HepG2 (cell line): Measurements from ENCODE around the gene ELP1.

ENCODE experiments used
- ARID4A ChIP-seq: sonication (generic); formaldehyde crosslinking; IDR thresholded peaks from 2 replicates; pipeline ENCODE4 v1.5.0; 2020; ENCODE audit warnings: mild to moderate bottlenecking, missing genetic modification reagents, borderline replicate concordance
- ATF1 ChIP-seq: IDR thresholded peaks from 2 replicates; pipeline ENCODE4 v1.6.1; 2016; ENCODE audit warnings: mild to moderate bottlenecking, control low read depth

- TF ChIP-seq ARID4A (no peak), ATF1 (no peak)
These were observed 74.3 kb downstream of the ELP1 start for GRCh38 chr9:108859459-108860114.
